NCI-H1417 (cell line): Measurements from ENCODE around the gene MGAT5B.

Experiments
- DNase-seq, 3 experiments: peaks; one replicate each; lab custom pipeline; 2025; lab: John Stamatoyannopoulos, UW

The MGAT5B gene

DNA sequence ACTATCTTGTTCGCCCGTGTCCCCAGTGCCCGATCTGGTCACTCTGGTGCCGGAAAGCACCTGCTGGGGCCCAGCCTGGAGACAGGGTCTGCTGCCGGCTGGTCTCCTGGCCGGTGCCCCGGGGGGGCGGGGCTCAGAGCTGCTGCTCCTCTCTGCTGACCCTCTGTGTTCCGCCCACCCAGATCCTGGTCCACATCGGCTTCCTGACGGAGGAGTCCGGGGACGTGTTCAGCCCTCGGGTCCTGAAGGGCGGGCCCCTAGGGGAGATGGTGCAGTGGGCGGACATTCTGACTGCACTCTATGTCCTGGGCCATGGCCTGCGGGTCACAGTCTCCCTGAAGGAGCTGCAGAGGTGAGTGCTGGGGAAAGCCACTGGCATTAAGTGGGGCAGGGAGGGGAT is 37.6 kb downstream of the MGAT5B start:
- no peak for DNase-seq

DNA sequence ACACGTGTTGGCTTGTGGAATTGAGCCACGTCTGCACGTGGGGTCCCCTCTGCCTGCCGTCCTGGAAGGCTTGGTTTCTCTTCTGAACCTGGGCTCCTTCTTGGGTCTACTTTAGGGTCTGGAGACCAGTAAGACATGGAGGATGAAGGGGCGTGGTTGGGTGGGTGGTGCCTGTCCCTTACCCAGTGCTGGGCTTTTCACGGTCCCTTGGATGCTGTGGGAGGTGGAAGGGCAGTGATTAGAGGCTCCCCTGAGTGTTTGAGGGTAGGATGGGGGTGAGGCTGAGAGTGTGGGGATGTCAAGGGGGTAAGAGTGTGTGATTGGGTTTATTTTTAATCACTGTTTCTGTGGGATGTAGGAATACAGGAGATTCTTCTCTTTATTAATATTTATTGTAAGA is 38.3 kb downstream of the MGAT5B start:
- DNase-seq, result no peak

DNA sequence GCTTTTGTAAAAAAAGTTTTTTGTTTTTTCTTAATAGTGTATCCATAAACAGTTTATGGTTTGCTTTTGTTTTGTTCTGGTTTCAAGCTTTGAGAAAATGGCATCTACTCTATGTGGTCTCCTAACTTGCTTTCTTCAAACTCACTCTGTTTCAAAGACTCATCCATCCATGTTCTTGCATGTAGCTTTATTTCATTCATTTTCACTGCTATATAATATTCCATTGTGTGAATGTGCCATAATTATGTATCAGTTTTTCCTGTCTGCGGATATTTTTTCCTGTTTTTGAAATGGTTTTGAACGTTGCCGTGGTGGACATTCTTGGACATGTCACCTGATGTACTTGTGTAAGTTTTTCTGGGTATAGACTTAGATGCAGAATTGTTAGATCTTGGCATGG is 39.1 kb downstream of the MGAT5B start:
- DNase-seq, result no peak

DNA sequence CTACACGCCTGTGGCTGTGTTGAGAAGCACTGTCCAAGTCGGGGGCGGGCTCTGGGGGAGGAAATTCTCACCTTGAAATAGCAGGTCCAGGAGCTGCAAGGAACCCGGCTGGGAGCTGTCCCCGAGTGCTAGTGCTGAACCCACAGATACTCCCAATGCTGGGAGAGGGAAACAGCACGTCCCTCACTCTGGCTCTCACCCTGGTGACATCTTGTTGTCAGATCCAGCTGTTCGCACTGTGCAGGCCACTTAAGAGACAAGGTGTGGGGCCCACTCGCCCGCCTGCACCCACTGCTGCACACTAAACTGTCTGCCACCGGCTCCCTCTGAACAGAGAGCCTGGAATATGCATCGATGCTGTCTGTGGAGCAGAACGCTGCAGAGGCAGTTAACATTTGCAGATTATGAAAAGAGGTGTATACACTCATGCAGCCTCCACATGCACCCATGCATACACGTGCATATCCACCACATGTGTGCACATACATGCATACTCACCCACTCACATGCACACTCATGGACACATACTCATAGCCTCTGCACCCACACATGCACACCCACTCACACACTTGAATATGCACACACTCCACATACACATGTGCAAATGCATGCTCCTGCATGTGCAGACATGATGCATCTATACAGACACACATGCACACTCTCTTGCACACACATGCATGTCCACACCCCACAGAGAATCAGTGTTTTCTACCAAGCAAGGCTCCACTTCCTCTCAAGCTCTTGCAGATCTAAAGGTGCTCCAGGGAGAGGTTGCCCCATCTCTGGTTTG is 42.0 kb downstream of the MGAT5B start:
- DNase-seq, result no peak

DNA sequence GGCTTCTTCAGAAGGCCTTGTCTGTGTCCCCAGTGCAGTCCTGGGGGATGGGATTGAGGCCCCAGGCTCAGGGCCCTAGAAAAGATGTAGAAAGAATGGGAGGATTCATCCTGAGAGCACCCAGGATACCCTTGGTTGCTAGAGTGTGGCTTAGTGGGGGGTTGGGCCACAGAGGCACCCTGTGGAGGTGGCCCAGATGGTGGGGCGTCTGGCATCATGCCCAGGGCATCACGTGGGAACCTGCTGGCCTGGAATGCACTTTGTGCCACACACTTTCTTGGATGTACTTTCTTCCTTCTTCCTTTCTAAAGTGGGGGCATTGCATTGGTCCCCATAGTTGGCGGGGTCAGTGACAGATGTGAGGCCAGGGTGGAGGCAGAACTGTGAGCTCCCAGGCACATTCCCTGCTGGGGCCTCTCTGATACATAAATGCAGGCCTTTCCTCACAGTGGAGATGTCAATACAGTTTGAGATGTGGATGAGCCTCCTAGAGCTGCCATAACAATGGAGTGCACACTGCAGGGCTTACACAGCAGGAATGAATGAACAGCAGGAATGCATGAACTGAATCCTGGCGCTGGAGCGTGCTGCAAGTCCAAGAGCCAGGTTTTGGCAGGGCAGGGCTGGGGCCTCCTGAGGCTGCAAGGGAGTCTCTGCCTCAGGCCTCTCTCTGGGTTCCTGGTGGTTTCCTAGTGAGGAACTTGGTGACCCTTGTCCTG is 43.3 kb downstream of the MGAT5B start:
- DNase-seq, result peak in 1 of 3 experiments; percentile 27

DNA sequence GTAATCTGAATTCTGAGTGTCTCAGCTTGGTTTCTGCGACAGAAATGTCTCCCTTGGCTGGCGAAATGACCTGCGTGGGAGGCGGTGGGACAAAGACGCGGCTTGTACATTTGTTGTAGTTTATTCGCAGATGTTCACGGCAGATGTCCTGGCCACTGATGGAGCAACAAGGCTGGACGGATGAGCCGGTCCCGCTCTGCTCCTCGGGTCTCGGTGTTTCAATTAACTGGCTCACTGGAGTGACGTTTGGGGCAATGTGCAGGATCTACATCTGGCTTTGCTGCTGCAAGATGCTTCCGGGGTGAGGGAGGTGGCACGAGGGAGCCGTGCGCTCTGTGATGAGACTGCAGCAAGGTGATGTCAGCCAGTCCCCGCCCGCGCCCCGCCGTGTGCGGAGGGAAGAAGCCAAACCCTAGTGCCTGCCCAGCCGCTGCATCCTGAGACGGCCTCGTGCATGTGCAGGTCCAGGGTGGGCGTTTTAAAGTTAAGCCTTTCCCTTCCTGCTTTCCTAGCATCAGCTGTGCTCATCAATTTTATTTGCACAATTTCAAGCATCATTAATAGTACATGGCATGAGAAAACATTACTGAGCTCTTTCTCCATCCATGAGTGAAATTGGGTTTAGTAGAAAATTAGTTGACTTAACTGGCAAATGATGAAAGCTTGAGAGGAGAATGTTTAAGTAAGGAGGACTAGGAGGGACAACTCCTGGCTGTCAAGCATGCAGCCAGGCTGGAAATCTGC is 44.4 kb downstream of the MGAT5B start:
- DNase-seq, result no peak

DNA sequence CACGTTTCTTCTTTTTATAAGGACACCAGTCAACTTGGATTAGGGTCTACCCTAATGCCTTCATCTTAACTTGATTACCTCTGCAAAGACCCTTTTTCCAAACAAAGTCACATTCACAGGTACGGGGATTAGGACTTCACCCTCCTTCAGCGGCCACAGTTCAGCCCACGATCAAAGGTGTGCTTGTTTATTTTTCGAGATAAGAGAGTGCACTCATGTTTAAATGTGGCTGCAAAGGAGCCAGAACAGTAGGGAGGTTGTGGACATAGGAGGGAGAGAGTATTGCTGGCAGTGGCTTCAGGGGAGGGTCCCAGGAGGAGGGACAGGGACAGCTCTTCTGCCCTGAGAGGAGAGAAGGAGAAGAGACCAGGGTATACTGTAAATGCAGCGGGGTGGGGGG is 46.7 kb downstream of the MGAT5B start:
- no peak for DNase-seq

DNA sequence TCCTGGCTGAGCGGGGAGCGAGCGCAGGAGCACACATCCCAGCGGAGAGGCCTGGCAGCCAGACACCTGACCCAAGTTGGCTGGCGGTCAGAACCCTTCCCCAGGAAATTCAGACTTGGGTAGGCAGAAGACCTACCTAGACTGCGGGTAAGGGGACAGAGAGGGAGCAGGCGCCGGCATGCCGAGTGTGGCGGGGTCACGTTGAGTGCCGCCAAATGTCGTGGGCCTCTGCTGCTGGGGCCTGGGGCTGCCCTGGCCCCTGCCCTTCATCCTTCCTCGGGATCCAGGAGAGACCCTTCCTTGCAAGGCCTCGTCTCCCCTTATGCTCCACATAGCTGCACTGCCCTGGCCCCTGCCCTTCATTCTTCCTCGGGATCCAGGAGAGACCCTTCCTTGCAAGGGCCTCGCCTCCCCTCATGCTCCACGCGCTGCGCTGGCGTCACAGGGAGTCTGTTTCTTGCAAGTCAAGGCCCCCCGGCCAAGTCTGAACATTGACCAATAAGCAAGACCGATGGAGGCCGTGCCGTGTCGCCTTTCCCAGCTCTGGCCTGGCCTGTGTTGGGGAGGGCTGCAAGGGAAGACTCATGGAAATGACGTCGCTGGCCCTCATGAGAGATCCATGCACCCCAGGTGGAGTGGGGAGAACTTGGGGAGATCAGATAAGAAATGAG is 47.8 kb downstream of the MGAT5B start:
- no peak for DNase-seq

DNA sequence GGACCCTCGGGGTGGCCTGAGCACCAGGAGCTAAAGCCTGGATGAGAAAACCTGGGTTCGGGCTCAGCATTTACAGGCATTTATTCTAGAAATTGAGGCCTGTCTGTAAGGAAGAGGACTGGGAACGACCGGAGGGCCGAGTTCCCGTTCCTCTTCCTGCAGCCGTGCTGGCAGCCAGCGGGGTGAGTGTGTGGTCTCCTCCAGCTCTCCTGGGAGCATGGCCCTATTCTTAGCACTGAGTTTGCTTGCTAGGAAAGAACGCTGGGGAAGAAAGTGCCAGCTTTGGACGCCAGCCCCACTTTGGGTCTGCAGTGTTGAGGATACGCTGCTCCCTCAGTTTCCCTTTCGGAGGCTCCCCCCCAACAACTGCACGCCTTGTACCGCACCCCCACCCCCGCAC is 49.6 kb downstream of the MGAT5B start:
- DNase-seq, result no peak

DNA sequence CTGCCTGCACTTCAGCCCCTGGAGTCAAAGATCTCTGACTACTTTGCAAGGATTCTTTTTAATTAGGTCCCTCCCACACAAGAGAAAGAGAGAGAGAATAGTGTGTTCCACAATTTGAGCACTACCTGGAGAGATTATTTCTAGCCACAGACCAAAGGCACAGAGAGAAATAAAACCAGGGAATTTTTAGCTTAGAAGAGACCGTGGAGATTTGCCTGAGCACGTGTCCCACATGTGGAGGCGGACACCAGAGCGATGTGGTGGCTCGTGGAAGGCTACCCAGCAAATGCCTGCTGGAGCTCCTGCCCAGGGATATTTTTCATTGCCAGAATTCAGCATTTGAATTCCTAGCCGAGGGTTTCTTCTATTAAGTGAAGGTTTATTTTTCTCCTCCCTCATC is 50.6 kb downstream of the MGAT5B start:
- DNase-seq, result no peak

DNA sequence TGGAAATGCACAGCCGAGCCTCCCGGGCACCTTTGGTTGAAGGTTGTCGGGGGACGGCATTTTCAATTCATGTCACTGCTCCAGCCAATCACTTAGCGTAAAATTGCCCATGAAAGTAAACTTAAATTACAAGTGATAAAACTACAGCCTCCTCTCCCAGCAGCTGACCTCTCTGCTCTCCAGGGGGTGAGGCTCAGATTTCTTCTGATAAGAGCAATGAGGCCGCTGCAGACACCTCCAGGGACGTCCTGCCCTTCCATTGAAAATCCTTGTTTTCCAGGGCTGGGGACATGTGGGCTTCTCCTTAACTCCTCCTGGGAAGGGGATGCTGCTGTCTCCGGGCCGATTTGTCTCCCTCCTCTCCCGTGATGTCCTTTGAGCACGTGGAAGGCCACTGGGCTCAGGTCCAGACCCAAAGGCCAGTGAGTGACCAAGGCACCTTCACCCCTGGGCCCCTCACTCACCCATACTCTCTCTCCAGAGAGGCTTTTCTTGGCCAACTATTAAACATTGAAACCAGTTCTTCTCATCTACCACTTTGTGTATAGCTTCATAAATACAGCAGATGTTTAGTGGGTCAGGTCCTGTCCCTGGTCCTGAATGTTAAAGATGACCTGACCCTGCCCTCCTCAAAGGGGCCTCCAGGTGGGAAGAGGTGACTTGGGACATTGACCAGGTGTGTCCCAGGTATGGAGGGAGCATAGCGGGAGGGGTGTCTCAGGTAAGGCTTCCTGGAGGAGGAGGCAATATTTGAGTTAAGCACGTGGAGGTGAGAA is 52.3 kb downstream of the MGAT5B start:
- peak in 1 of 3 experiments; percentile 10 for DNase-seq

DNA sequence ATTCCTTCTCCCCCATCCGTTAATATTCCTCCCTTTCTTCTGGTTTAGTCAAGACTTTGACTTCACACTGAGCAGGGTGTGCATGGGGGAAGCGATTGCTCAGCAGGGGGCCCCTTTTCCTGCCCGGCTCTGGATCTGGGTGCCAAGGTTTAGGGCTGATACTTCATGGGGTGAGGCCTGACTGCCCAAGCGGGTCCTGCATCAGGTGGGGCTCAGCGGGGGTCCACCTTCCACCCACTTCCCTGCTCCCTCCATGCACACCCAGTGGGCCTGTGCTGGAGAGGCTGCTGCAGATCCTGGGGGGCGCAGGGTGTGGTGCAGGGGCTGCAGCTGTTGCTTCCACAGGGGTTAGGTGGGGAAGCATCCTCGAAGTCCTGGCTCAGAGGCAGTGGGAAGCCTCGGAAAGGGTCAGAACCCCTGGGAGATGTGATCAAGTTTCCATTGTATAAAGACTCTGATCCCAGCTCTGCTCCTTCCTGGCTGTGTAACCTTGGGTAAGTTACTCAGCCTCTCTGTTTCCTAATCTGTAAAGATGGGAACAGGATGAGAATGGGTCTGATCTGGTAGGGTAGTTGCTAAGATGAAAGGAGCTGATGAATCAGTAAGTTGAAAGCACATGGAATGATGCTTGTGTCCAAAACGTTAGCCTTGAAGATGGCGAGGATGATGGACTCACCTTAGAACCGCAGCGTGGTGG is 53.3 kb downstream of the MGAT5B start:
- DNase-seq, result no peak

DNA sequence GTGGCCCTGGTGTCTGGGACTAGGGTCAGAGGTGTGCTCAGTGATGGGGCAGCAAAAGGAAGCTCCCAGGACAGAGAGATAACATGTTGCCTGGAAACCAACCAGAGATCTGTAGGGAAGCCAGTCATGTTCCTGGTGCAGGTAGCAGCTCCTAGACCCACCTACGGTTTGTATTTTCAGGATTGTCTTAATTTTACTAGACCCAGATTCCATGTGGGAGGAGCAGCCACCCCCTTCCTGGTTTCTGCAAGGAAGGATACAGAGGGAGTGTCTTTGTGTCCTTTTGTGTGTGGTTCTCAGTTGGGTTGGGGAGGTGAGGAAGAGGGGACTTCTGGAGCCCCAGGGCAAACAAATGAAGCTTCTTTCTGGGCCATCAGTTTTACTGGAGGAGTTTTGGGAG is 53.9 kb downstream of the MGAT5B start:
- no peak for DNase-seq

DNA sequence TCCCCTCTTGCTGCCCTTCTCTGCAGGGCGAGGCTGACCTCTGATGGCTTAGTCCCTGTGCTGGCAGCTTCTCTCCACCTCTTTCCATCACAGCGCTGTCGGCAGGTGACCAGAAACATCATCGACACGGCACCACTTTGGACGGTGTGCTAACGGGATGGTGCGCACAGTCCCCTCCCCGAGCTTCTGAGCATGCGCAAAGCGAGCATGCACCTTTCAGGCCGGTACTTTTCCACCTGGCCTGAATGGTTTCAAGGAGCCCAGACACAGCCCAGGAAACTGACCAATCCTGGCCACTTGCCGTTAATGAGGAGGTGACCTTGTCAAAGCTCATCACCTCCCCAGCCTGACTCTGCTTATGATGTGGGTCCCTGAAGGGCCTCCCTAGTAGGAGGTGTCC is 54.8 kb downstream of the MGAT5B start:
- DNase-seq, result no peak

DNA sequence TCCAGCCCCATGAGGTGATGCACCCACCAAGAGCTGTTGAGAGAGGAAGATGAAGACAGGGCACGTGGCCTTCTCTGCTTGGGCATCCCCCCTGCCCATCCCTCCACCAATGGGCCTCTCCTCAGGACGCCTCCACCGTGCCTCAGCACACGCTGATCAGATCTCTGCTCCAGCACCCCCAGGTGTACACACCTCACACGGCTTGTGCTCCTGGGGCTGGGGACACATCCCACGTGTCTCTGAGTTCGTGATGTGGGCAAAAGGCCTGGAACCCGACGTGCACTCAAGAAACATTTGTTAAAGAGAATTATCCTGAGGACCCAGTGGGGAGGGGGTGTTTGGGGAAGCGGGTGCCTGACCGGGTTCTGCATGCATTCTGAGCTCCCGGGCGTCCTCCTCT is 55.3 kb downstream of the MGAT5B start:
- DNase-seq, result no peak

DNA sequence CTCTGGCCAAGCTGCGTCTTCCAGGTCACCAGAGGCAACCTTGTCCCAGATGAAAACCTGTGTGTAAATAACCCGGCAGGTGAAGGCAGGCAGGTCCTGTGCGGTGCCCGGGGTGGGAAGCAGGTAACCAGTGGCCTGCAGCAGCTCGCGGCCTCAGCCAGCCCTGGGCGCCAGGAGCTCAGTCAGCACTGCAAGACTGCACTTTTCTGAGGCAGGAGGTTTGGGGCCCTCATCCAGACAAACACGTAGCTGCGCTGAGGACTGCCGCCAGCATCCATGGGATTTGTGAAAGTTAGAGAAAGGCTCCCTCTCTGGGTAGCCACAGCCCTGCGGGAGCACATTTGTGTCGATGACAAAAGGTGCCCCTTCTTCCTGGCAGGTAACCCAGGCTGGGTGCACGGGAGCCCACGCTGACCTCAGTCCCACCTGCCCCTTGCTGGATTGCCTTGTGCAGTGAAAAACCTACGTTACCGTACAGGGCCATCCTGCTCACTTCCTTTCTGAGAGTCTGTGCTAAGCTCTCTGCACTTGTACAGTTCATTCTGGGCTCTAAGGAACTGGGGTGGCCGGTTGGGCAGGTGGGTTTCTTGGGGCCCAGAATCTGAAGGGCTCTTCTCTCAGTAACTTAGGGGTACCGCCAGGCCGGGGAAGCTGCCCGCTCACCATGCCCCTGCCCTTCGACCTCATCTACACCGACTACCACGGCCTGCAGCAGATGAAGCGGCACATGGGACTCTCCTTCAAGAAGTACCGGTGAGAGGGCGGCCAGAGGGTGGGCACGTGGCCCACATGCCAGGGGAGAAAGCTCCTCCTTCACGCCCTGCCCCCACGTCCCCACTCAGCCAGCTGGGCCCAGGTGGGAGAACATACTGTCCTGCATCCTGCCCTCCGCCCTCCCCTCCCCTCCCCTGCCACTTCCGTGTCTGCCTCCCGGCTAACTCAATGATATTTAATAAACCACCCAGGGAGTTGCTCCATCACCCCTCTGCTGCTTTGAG is 56.4 kb downstream of the MGAT5B start:
- DNase-seq, result no peak

DNA sequence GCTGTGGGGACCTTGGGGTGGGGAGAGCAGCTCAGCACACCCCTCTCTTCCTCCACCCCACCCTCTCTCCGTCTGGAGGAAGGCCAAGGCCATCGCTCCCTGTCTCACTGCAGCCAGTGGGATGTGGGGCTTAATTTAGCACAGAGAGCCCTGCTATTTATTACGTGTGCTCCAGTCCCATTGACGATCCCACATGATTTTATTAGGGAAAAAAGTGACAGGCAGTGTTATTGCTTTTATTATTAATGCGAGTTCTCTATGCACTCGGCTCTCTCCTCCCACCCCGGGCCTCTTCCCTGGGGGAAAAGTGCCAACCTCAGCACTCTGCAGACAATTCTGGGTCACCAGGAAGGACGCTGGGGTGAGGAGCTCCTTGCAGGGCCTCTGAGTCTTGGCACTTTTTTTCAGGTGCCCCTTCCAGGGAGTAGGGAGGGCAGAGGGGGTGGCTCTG is 57.3 kb downstream of the MGAT5B start:
- DNase-seq, result no peak

DNA sequence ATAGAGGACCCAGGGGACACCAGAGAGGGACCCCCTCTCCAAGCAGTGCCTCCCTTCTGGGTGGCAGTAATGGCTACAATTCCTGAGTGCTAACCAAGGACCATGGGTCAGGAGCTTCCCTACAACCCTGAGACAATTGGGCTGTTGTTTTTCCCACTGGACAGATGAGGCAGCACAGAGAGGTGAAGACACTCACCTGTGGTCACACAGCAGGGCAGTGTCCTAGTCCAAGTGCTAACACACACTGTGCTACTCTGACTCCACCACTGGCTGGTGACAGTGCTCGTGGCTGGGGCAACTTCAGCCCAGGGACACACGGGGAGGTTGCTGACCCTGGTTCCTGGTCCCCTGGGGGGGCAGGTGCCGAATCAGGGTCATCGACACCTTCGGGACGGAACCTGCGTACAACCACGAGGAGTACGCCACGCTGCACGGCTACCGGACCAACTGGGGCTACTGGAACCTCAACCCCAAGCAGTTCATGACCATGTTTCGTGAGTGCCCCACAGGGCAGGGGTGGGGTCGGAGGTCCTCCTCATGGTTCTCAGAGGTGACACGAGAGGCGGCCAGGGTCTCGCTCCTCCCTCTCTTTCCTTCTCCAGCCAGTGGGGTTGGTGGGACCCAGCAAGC is 58.1 kb downstream of the MGAT5B start:
- no peak for DNase-seq

DNA sequence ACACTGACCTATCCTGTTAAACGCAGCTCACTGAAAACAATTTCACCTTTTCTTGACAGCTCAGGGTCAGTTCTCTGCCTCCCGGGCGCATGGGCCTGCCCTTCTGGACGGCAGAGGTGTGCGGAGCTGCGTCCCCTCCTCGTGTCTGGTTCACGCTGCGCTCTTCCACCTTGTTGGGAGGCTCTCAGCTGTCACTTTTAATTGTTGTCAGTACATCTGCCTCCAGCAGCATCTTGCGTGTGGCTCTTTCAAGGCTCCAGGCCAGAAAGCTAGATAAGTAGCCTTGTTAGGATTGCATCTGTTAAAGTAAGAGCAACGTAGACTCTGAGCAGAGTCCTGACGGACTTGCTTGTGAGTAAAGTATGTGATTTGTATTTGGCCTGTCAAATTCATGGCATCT is 59.4 kb downstream of the MGAT5B start:
- DNase-seq, result no peak
